GM12865 (cell line): ENCODE data around the gene N4BP2L2.

Source experiments
- DNase-seq: peaks from one replicate; pipeline ENCODE4 v3.0.0; 2010; ENCODE audit warnings: low read depth
- H3K4me3 ChIP-seq: 2 replicates; pipeline ENCODE4 v1.5.1; 2011; ENCODE audit warnings: mild to moderate bottlenecking, low read depth, low read length, control low read depth
- CTCF ChIP-seq: IDR thresholded peaks from 2 replicates; pipeline ENCODE4 v1.5.1; 2011; ENCODE audit warnings: low read length, control low read depth, low read depth, inconsistent platforms; ENCODE audit not compliant: insufficient read depth; ENCODE audit errors: missing control alignments

N4BP2L2 gene

GRCh38 chr13:32453981-32454380 is 84.6 kb downstream of the N4BP2L2 start:
- DNase-seq: no peak
- no peak for TF ChIP-seq CTCF
- H3K4me3 ChIP-seq: no peak overlapping the region

- no peak overlapping the region for H3K4me3 ChIP-seq
- TF ChIP-seq CTCF: no peak
- no peak for DNase-seq
Measured at GRCh38 chr13:32448972-32449371, 89.6 kb downstream of the N4BP2L2 start.

GRCh38 chr13:32447894-32448623 is 90.5 kb downstream of the N4BP2L2 start:
- H3K4me3 ChIP-seq: no peak overlapping the region
- no peak for TF ChIP-seq CTCF
- DNase-seq: no peak

GRCh38 chr13:32446773-32447465 is 91.7 kb downstream of the N4BP2L2 start:
- DNase-seq: no peak
- no peak for TF ChIP-seq CTCF
- no peak overlapping the region for H3K4me3 ChIP-seq

- no peak for DNase-seq
- TF ChIP-seq CTCF: no peak
- H3K4me3 ChIP-seq: no peak overlapping the region
Measured at GRCh38 chr13:32446220-32446619, 92.4 kb downstream of the N4BP2L2 start.

GRCh38 chr13:32445461-32445860 is 93.1 kb downstream of the N4BP2L2 start:
- DNase-seq: no peak
- H3K4me3 ChIP-seq: no peak overlapping the region
- no peak for TF ChIP-seq CTCF
